ENCODE measurements around the gene THRA. TPM values are rescaled to one million over a fixed set of nuclear protein-coding genes. Genes with fewer than 3 reads are reported as not detected.
A peak's percentile ranks its signal among the peaks of the same experiment; 100 is the strongest.

The THRA gene
- total and polyA plus RNA-seq, 2 experiments from 2014 or later, result 58.1 to 87.0 TPM

GRCh38 chr17:40069751-40070708 is 7.3 kb downstream of the THRA start:
- no peaks in the 10 kb centered on the region for H3K27me3 ChIP-seq
- peaks cover 76% of the 10 kb centered on the region for H3K4me1 ChIP-seq (ENCODE audit: low read depth)
- DNase-seq (ENCODE audit: low read depth in 1 of 2, low spot score in 1 of 2), result peak in 1 of 2 donors; percentile 44
- no peaks in the 10 kb centered on the region for H3K36me3 ChIP-seq
- no peak overlapping the region for H3K4me3 ChIP-seq
- TF ChIP-seq CTCF (IDR thresholded peaks at IDR 0.05; ENCODE audit: low read depth, low read length), result peak; percentile 25
- peak overlapping the region; percentile 89 for H3K27ac ChIP-seq
- no peaks in the 10 kb centered on the region for H3K9me3 ChIP-seq (ENCODE audit: low read depth)

- no peaks in the 10 kb centered on the region for H3K9me3 ChIP-seq (ENCODE audit: low read depth)
- H3K27me3 ChIP-seq, result no peaks in the 10 kb centered on the region
- no peak for DNase-seq (ENCODE audit: low read depth in 1 of 2, low spot score in 1 of 2)
- H3K27ac ChIP-seq, result peak overlapping the region; percentile 89
- no peaks in the 10 kb centered on the region for H3K36me3 ChIP-seq
- TF ChIP-seq CTCF (IDR thresholded peaks at IDR 0.05; ENCODE audit: low read depth, low read length), result no peak
- no peak overlapping the region for H3K4me3 ChIP-seq
- H3K4me1 ChIP-seq (ENCODE audit: low read depth), result peaks cover 76% of the 10 kb centered on the region
Observed at GRCh38 chr17:40070709-40071312, 8.0 kb downstream of the THRA start.

DNA sequence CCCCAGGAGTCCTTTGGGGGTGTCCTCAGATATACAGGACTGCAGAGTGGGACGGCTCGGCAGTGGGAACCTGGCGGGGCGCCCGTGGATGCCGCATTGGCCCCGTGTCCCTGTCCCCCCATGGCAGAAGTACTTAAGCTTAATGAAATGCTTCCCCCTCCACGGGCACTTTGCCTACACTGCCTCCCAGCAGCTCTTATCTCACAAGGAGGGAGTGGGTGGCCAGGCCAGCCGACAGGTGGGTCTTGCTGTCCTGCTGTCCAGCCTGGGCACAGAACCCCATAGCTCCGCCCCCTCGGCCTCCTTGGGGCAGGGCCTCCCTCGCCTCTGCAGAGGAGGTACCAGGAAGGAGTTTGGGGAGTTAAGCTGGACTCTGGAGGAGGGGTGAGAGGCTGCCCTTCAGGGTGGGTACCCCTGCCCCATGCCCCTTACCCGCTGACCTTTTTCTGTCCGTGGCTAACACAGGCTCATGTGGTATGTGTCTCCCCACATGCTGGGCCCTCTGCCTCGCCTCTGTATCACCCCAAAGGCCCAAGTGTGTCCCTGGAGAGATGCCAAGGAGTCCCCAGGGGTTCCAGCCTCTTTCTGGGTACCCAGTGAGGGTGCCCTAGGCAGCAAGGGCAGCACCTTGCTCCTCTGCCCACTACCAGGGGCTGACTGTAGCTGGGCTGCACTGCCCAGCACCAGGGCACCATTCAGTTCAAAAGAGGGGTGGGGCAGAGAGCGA is 8.7 kb downstream of the THRA start:
- no peak for DNase-seq (ENCODE audit: low read depth in 1 of 2, low spot score in 1 of 2)
- Histone ChIP-seq H3K4me3 (no peak overlapping the region), H3K27ac (peak overlapping the region; percentile 89), H3K4me1 (ENCODE audit: low read depth) (peaks cover 78% of the 10 kb centered on the region), H3K36me3 (no peaks in the 10 kb centered on the region), H3K9me3 (ENCODE audit: low read depth) (no peaks in the 10 kb centered on the region), H3K27me3 (no peaks in the 10 kb centered on the region)
- TF ChIP-seq CTCF (IDR thresholded peaks at IDR 0.05; ENCODE audit: low read depth, low read length), result no peak

DNA sequence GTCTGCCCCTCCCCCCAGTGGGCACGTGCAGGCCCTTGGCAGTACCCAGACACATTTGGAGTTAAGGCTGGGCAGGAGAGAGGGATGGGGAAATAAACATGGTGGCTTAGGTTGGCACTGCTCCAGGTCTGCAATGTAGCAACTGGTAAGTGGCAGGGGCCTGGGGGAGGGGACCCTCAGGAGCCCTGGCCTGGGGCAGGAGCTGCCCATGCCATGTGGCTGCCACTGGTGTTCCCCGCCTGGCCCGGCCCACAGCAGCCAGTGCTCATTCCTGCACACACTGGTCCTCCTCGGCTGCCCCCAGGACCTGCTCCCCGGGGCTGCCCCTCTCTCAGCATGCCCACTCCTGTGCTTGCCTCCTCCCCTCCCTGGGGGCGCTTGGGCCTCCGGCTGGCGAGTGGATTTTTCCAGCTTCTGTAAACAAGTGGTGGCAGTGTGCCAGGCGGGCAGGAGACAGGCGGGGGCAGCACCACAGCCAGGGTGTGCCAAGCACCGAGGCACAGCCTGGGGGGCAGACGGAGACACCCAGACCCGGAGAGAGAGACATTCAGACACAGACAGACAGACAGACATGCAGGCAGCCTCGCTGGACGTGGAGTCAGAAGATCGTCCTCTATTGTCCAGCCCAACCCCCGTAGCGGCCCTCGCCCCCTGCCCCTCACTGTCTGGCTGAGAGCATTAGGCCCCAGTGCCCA is 9.4 kb downstream of the THRA start:
- H3K4me1 ChIP-seq (ENCODE audit: low read depth), result peaks cover 80% of the 10 kb centered on the region
- no peaks in the 10 kb centered on the region for H3K36me3 ChIP-seq
- DNase-seq (ENCODE audit: low read depth in 1 of 2, low spot score in 1 of 2), result peak; percentile 29 to 57
- TF ChIP-seq CTCF (IDR thresholded peaks at IDR 0.05; ENCODE audit: low read depth, low read length), result no peak
- H3K9me3 ChIP-seq (ENCODE audit: low read depth), result no peaks in the 10 kb centered on the region
- no peak overlapping the region for H3K4me3 ChIP-seq
- no peaks in the 10 kb centered on the region for H3K27me3 ChIP-seq
- peak overlapping the region; percentile 89 for H3K27ac ChIP-seq
